Measurements from ENCODE around the gene ASB11. TPM values are rescaled to one million over a fixed set of nuclear protein-coding genes. Genes with fewer than 3 reads are reported as not detected.
A peak's percentile ranks its signal among the peaks of the same experiment; 100 is the strongest.
"Not testable (repeated sequence)": the region's sequence is repeated elsewhere in the genome, so short reads cannot be mapped to it uniquely, and the experiment has no call there.

Gene ASB11
- total RNA-seq, 2 experiments from 2014 or later = not detected

GRCh38 chrX:15292861-15293260 is 22.6 kb downstream of the ASB11 start:
- H3K4me3 Mint-ChIP-seq = no peak overlapping the region
- H3K27ac Mint-ChIP-seq = no peak overlapping the region
- no peaks in the 10 kb centered on the region for H3K27me3 Mint-ChIP-seq
- H3K36me3 Mint-ChIP-seq = no peaks in the 10 kb centered on the region
- no peaks in the 10 kb centered on the region for H3K9me3 Mint-ChIP-seq
- no peaks in the 10 kb centered on the region for H3K4me1 Mint-ChIP-seq
- DNase-seq = no peak
- no peak for ATAC-seq (ENCODE audit: low read depth)
- POLR2A ChIA-PET = no interaction called here

- no peaks in the 10 kb centered on the region for H3K4me1 Mint-ChIP-seq
- H3K9me3 Mint-ChIP-seq = no peaks in the 10 kb centered on the region
- ATAC-seq (ENCODE audit: low read depth) (no peak), DNase-seq (no peak)
- no peak overlapping the region for H3K27ac Mint-ChIP-seq
- no peak overlapping the region for H3K4me3 Mint-ChIP-seq
- POLR2A ChIA-PET = no interaction called here
- no peaks in the 10 kb centered on the region for H3K36me3 Mint-ChIP-seq
- no peaks in the 10 kb centered on the region for H3K27me3 Mint-ChIP-seq
Measured at GRCh38 chrX:15277604-15278003, 37.8 kb downstream of the ASB11 start.

- ATAC-seq (ENCODE audit: low read depth) (no peak), DNase-seq (no peak)
- H3K27me3 Mint-ChIP-seq = no peaks in the 10 kb centered on the region
- H3K4me1 Mint-ChIP-seq = no peaks in the 10 kb centered on the region
- no peak overlapping the region for H3K4me3 Mint-ChIP-seq
- POLR2A ChIA-PET = no interaction called here
- no peaks in the 10 kb centered on the region for H3K36me3 Mint-ChIP-seq
- no peaks in the 10 kb centered on the region for H3K9me3 Mint-ChIP-seq
- no peak overlapping the region for H3K27ac Mint-ChIP-seq
Measured at GRCh38 chrX:15274946-15275345, 40.5 kb downstream of the ASB11 start.

GRCh38 chrX:15273275-15273674 is 42.2 kb downstream of the ASB11 start:
- H3K9me3 Mint-ChIP-seq, H3K4me1 Mint-ChIP-seq, H3K27ac Mint-ChIP-seq: not testable (repeated sequence)

GRCh38 chrX:15271757-15272156 is 43.7 kb downstream of the ASB11 start:
- no peak for ATAC-seq (ENCODE audit: low read depth)
- Mint-ChIP-seq H3K4me1 (peaks cover 3% of the 10 kb centered on the region), H3K9me3 (no peaks in the 10 kb centered on the region), H3K36me3 (no peaks in the 10 kb centered on the region), H3K27ac (no peak overlapping the region), H3K4me3 (no peak overlapping the region), H3K27me3 (no peaks in the 10 kb centered on the region)
- POLR2A ChIA-PET = no interaction called here
- no peak for DNase-seq

More at GRCh38 chrX:15273275-15273674, 42.2 kb downstream of the ASB11 start:
- POLR2A ChIA-PET; H3K36me3 Mint-ChIP-seq; H3K4me3 Mint-ChIP-seq; ATAC-seq (ENCODE audit: low read depth); H3K27me3 Mint-ChIP-seq; DNase-seq: not testable (repeated sequence)

GRCh38 chrX:15269618-15270521 is 45.6 kb downstream of the ASB11 start, which contains the start of gene ASB9:
Gene ASB9 (minus strand): TSS chrX:15270083. CDS start chrX:15269874, 209 bp downstream.
- POLR2A ChIA-PET = no interaction called here
- H3K4me1 Mint-ChIP-seq = peaks cover 3% of the 10 kb centered on the region
- ATAC-seq (ENCODE audit: low read depth) (peak; percentile 50), DNase-seq (peak; percentile 29)
- H3K36me3 Mint-ChIP-seq = no peaks in the 10 kb centered on the region
- no peaks in the 10 kb centered on the region for H3K9me3 Mint-ChIP-seq
- H3K27me3 Mint-ChIP-seq = peaks cover 1% of the 10 kb centered on the region
- H3K27ac Mint-ChIP-seq = peak within 1 kb of the TSS; percentile 61
- peak within 1 kb of the TSS; percentile 75 for H3K4me3 Mint-ChIP-seq

- H3K4me1 Mint-ChIP-seq = peaks cover 3% of the 10 kb centered on the region
- no peaks in the 10 kb centered on the region for H3K9me3 Mint-ChIP-seq
- no peak overlapping the region for H3K4me3 Mint-ChIP-seq
- no peaks in the 10 kb centered on the region for H3K36me3 Mint-ChIP-seq
- ATAC-seq (ENCODE audit: low read depth) (no peak), DNase-seq (no peak)
- peaks cover 2% of the 10 kb centered on the region for H3K27me3 Mint-ChIP-seq
- POLR2A ChIA-PET = no interaction called here
- no peak overlapping the region for H3K27ac Mint-ChIP-seq
Measured at GRCh38 chrX:15269120-15269519, 46.3 kb downstream of the ASB11 start.

GRCh38 chrX:15254852-15255251 is 60.6 kb downstream of the ASB11 start:
- Mint-ChIP-seq H3K4me3 (no peak overlapping the region), H3K27ac (no peak overlapping the region), H3K36me3 (no peaks in the 10 kb centered on the region), H3K4me1 (no peaks in the 10 kb centered on the region), H3K9me3 (no peaks in the 10 kb centered on the region), H3K27me3 (no peaks in the 10 kb centered on the region)
- POLR2A ChIA-PET = no interaction called here
- ATAC-seq (ENCODE audit: low read depth) (no peak), DNase-seq (no peak)

- POLR2A ChIA-PET = no interaction called here
- Mint-ChIP-seq H3K4me1 (peaks cover 1% of the 10 kb centered on the region), H3K4me3 (no peak overlapping the region)
Measured at GRCh38 chrX:15245896-15246295, 69.5 kb downstream of the ASB11 start.

GRCh38 chrX:15244421-15244820 is 71.0 kb downstream of the ASB11 start:
- Mint-ChIP-seq H3K9me3 (no peaks in the 10 kb centered on the region), H3K36me3 (no peaks in the 10 kb centered on the region), H3K4me3 (no peak overlapping the region), H3K4me1 (peaks cover 1% of the 10 kb centered on the region), H3K27ac (no peak overlapping the region), H3K27me3 (no peaks in the 10 kb centered on the region)
- POLR2A ChIA-PET = no interaction called here
- ATAC-seq (ENCODE audit: low read depth) (no peak), DNase-seq (no peak)

More at GRCh38 chrX:15245896-15246295, 69.5 kb downstream of the ASB11 start:
- DNase-seq (no peak), ATAC-seq (ENCODE audit: low read depth) (no peak)
- no peaks in the 10 kb centered on the region for H3K36me3 Mint-ChIP-seq
- no peaks in the 10 kb centered on the region for H3K9me3 Mint-ChIP-seq
- no peak overlapping the region for H3K27ac Mint-ChIP-seq
- no peaks in the 10 kb centered on the region for H3K27me3 Mint-ChIP-seq

GRCh38 chrX:15242899-15243555 is 72.4 kb downstream of the ASB11 start:
- Mint-ChIP-seq H3K36me3 (no peaks in the 10 kb centered on the region), H3K27me3 (no peaks in the 10 kb centered on the region), H3K4me1 (peaks cover 1% of the 10 kb centered on the region), H3K9me3 (no peaks in the 10 kb centered on the region), H3K4me3 (no peak overlapping the region), H3K27ac (no peak overlapping the region)
- no peak for ATAC-seq (ENCODE audit: low read depth)
- DNase-seq = no peak
- POLR2A ChIA-PET = no interaction called here

GRCh38 chrX:15241301-15241700 is 74.1 kb downstream of the ASB11 start:
- Mint-ChIP-seq H3K27me3 (no peaks in the 10 kb centered on the region), H3K9me3 (no peaks in the 10 kb centered on the region), H3K27ac (no peak overlapping the region), H3K4me3 (no peak overlapping the region), H3K36me3 (no peaks in the 10 kb centered on the region), H3K4me1 (peaks cover 1% of the 10 kb centered on the region)
- ATAC-seq (ENCODE audit: low read depth) = no peak
- DNase-seq = no peak
- POLR2A ChIA-PET = no interaction called here

GRCh38 chrX:15240414-15240813 is 75.0 kb downstream of the ASB11 start:
- POLR2A ChIA-PET = no interaction called here
- H3K4me3 Mint-ChIP-seq = no peak overlapping the region
- no peaks in the 10 kb centered on the region for H3K36me3 Mint-ChIP-seq

GRCh38 chrX:15236146-15236545 is 79.3 kb downstream of the ASB11 start:
- Mint-ChIP-seq H3K4me1 (no peaks in the 10 kb centered on the region), H3K9me3 (no peaks in the 10 kb centered on the region), H3K4me3 (no peak overlapping the region), H3K27ac (no peak overlapping the region), H3K36me3 (no peaks in the 10 kb centered on the region), H3K27me3 (no peaks in the 10 kb centered on the region)
- DNase-seq = no peak
- ATAC-seq (ENCODE audit: low read depth) = no peak
- POLR2A ChIA-PET = no interaction called here

More at GRCh38 chrX:15240414-15240813, 75.0 kb downstream of the ASB11 start:
- Mint-ChIP-seq H3K27me3 (no peaks in the 10 kb centered on the region), H3K4me1 (peaks cover 1% of the 10 kb centered on the region), H3K27ac (no peak overlapping the region), H3K9me3 (no peaks in the 10 kb centered on the region)
- DNase-seq = no peak
- no peak for ATAC-seq (ENCODE audit: low read depth)

Data from activated naive CD8-positive, alpha-beta T cell treated with anti-CD3 and anti-CD28 coated beads, Interleukin-2, amount 10 ng/mL, durations not matched to agents 7 days and 5 days (primary cell).